NCI-H774 (cell line): Measurements from ENCODE around the gene EZH2.

Source experiments
- DNase-seq: peaks from one replicate; lab custom pipeline; 2025; lab: John Stamatoyannopoulos, UW

EZH2 gene

DNA sequence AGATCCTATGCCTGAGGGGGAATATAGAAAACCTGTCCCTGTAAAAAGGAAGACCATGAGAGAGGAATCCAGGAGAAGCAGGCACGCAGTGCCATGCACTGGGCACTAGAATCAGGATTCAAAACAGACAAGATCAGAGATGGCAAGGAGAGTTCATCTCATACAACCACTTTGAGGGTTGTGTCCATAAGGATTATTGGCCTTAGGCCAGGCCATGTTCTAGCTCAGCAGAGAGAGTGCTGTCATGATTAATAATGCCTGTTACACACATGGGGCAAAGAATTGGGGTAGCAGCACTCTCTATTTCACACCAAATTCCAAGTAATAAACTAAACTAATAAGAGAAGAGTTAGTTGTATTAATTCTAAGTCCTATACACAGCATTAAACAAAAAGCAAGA, 29.1 kb downstream of the EZH2 start:
- no peak for DNase-seq

DNA sequence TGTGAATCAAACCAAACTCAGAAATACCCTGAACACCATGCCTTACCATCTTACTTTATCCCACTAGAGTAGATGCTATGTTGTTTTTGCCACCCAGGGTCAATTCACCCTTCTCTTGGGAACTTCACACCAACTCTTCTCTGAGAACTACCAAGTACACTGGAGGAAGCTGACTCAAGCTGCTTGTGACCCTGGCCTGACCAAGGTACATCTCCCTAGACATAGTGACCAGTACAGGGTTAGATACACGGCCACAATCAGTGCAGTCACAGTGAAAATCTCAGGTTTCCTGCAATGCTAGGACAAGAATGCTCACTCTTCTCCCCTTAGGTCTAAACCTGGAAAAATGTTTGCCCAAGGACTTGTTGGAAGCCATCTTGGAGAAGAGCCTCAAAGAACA, 31.8 kb downstream of the EZH2 start:
- DNase-seq, result no peak

DNA sequence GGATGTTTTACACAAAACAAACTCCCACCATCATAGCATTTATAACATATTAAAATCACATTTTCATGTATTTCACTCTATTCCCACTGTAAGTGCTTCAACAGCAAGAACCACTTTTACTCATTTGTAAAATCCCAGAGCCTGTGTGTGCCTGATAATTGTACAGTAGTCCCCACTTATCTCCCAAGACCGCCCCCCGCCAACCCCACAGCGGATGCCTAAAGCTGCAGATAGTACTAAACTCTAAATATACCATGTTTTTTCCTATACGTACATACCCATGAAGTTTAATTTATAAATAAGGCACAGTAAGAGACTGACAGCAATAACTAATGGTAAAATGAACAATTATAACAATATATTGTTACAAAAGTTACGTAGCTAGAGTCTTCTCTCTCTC, 33.5 kb downstream of the EZH2 start:
- no peak for DNase-seq

- DNase-seq, result no peak
Measured at GRCh38 chr7:148849393-148850098, 34.5 kb downstream of the EZH2 start.

GRCh38 chr7:148847815-148848734, 36.0 kb downstream of the EZH2 start:
- DNase-seq, result no peak

- no peak for DNase-seq
Measured at GRCh38 chr7:148838905-148839304, 45.2 kb downstream of the EZH2 start.

GRCh38 chr7:148835854-148836253, 48.2 kb downstream of the EZH2 start:
- no peak for DNase-seq

- no peak for DNase-seq
Measured at GRCh38 chr7:148834605-148835004, 49.5 kb downstream of the EZH2 start.

DNA sequence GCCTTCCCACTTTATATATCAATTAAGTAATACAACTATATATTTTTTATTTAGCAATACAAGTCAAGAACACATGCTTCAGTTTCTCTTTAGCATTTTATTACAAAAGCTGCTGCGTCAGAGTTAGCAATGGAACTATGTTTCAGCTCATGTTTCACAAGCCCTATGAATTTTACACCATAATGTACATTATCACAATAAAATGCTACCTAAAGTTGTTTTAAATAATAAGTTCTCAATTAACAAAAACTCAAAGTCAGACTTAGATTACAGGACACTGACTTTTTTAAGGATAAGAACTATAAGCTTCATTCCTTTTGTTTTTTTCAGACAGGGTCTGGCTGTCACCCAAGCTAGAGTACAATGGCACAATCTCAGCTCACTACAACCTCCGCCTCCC, 52.3 kb downstream of the EZH2 start:
- DNase-seq, result no peak

DNA sequence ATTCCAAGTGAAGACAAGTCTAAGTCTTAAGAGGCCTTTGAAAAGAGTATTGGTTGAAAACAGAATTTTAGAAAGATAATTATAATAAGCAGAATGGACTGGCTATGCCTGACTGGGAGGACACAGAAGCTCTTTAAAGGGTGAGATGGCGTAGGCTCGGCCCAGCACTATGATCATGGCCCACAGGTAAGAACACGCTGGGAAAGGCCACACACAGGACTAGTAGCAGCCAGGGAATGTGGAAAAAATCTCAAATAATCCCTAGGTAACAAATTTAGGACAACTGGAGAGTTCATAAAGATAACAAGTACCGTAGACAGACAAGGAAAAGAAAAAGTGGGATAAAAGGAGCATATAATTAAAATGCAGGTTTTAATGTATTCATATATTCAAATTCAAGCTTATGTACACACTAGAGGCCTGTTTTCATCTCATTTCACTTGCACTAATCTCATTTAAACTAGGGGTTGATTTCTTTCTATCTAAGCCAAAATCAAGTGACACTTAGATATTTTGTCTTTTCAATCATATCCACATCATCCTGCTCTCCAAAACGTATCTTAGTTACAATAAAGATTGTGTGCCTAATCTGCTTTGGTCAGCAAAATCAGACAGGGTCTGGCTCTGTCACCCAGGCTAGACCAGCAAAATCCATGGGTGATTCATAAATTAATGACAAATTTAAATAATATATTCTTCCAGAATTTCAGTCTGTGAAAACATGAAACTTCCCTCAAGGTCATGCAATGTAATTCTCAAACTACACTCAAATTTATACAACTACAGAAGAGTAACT, 53.0 kb downstream of the EZH2 start:
- no peak for DNase-seq

- DNase-seq, result no peak
Measured at GRCh38 chr7:148828965-148829364, 55.1 kb downstream of the EZH2 start.

- no peak for DNase-seq
Measured at GRCh38 chr7:148825338-148825737, 58.8 kb downstream of the EZH2 start.

DNA sequence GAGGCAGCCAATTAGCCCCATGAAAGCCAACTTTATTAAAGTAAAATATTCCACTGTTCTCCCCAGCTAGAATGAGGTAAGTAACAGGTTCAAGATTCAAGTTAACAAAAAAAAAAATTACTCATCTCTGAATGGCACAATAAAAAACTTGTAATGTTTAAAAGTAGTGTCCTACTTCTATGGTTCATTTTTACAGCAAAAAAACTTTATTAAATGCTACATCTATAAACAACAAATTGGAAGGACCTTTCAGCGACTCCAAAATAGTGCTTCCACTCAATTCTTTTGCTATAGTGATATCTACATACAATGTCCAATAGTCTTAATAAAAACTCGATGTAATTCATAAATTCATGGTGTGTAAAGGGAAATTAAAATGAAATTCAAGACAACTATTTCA, 59.2 kb downstream of the EZH2 start:
- no peak for DNase-seq

- DNase-seq, result no peak
Measured at GRCh38 chr7:148821422-148821821, 62.7 kb downstream of the EZH2 start.

DNA sequence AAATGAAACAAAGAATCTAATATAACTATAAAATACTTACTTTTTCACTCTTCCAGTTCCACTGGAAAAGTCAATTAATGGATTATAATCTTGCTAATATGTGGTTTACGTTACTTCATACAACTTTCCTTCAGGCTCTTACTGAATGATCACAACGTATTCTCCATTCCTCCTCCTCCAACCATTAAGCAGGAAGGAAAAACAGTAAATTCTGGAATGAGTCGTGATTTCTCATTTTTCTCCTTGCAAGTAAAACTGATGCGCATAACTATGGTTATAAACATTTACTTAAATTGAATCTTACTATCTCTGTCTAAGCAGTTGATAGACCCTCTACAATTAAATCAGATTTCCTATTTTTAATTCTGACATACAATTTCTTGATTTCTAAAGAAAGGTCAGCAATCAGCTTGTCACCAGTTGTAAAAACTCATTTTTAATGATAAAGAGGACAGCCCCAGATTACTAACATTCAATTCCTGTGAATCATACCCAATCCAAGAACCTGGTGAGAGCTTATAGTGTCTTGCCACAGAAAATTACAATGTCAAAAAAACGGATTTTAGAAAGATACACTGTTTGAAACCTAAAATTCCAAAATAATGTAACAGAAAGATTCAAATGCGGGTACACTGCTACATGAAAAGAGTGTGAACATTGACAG, 64.3 kb downstream of the EZH2 start:
- no peak for DNase-seq

- DNase-seq, result peak; percentile 28
Measured at GRCh38 chr7:148815612-148816011, 68.5 kb downstream of the EZH2 start.

GRCh38 chr7:148814922-148815559, 69.0 kb downstream of the EZH2 start:
- DNase-seq, result no peak

DNA sequence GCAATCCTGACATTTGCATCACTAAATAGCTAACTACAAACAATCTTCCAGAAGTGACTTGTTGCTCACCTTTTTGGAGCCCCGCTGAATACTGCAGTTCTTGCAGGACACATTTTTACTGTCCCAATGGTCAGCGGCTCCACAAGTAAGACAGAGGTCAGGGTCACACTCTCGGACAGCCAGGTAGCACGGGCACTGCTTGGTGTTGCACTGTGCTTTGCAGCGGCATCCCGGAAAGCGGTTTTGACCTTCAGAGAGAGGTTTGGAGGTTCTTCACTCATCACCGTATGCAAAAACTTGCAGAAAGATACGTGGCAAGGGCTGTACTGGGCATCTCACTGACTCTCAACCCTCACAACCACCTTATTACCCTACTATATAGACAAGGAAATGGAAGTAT, 70.2 kb downstream of the EZH2 start:
- DNase-seq, result no peak

- no peak for DNase-seq
Measured at GRCh38 chr7:148811892-148812291, 72.2 kb downstream of the EZH2 start.

DNA sequence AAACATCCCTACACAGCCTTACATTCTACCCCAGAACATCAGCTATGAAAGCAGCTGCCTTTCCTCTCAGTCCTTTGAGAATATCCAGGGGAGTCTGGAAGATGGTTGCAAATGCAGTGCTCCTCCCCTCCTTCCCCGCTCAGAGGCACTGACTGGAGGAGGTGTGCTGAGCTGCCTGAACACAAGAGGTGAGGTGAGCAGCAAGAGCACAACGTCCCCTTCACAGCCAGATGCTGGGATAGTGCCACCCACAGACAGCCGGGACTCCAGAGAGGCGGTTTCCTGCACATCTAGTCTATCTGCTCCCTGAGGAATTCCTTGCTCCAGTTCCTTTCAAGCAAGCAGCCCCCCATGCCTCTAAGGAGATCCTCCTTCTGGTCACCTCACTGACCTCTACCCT, 74.2 kb downstream of the EZH2 start:
- DNase-seq, result no peak

GRCh38 chr7:148807436-148807835, 76.7 kb downstream of the EZH2 start:
- DNase-seq, result no peak

GRCh38 chr7:148806187-148806586, 77.9 kb downstream of the EZH2 start:
- DNase-seq, result no peak
